Upper lobe of left lung (tissue), 6 donors: Measurements from ENCODE around the gene SLC15A4. TPM values are rescaled to one million over a fixed set of nuclear protein-coding genes. Genes with fewer than 3 reads are reported as not detected.

Experiments
- ATAC-seq, 2 donors: fragments of 200-7000 bp; cut with Tn5 transposase; one replicate each; pipeline ENCODE4 v1.9.1; 2022; ENCODE audit warnings: mild to moderate bottlenecking in 2 of 2, moderate library complexity in 2 of 2; ENCODE audit not compliant: low FRiP score in 2 of 2
- DNase-seq, 2 donors: peaks; one replicate each; pipeline ENCODE4 v3.0.0-alpha.2; 2019 to 2020
- H3K27ac ChIP-seq, 4 donors: fragments of 200-600 bp; sonication (generic); one replicate each; pipeline ENCODE4 v1.5.1; 2016 to 2019
- H3K27me3 ChIP-seq, 4 donors: fragments of 200-600 bp; sonication (generic); one replicate each; pipeline ENCODE4 v1.5.1; 2017 to 2019
- H3K36me3 ChIP-seq, 4 donors: fragments of 200-600 bp; sonication (generic); one replicate each; pipeline ENCODE4 v1.5.1; 2016 to 2019
- H3K4me1 ChIP-seq, 4 donors: fragments of 200-600 bp; sonication (generic); one replicate each; pipeline ENCODE4 v1.5.1; 2018 to 2019
- H3K4me3 ChIP-seq, 4 donors: fragments of 200-600 bp; sonication (generic); one replicate each; pipeline ENCODE4 v1.5.1; 2017 to 2019; ENCODE audit warnings: mild to moderate bottlenecking in 2 of 4, moderate library complexity in 1 of 4
- H3K9me3 ChIP-seq, 4 donors: fragments of 200-600 bp; sonication (generic); one replicate each; pipeline ENCODE4 v1.5.1; 2018 to 2019
- EP300 ChIP-seq, 4 donors: sonication (generic); formaldehyde crosslinking; IDR thresholded peaks; one replicate each; pipeline ENCODE4 v1.5.1; 2017; ENCODE audit warnings: antibody characterized with exemption in 4 of 4, control low read depth in 2 of 4
- POLR2A ChIP-seq, 4 donors: fragments of 450-650 bp; IDR thresholded peaks; one replicate each; pipeline ENCODE4 v1.5.1; 2016 to 2017; ENCODE audit warnings: antibody characterized with exemption in 4 of 4, mild to moderate bottlenecking in 2 of 4
- POLR2AphosphoS5 ChIP-seq, 2 donors: sonication (generic); formaldehyde crosslinking; IDR thresholded peaks; one replicate each; pipeline ENCODE4 v1.5.1; 2017; ENCODE audit warnings: antibody characterized with exemption in 2 of 2
- WGBS, 2 donors: methylation state at CpG; one replicate each; pipeline ENCODE4 v1.1.5; 2017 to 2018; 5-methylcytosine and 5-hydroxymethylcytosine counted together
- total RNA-seq, 6 donors: library from RNA; depleted of rRNA in 4 of 6; stranded (reverse); fragments of >200 nt in 4 of 6; gene quantifications; one replicate each; pipeline versions ENCODE4 v1.1.0 to v1.2.1, GENCODE V29; 2016 to 2021
- TF ChIP-seq, protein P1 (sequence below), 6 experiments: fragments of 450-650 bp in 4 of 6; fragments of 200-600 bp in 2 of 6; sonication (generic) in 2 of 6; IDR thresholded peaks; one replicate each; pipeline ENCODE4 v1.5.1; 2016 to 2019; ENCODE audit warnings: antibody characterized with exemption in 6 of 6
- donor health status: DM: no; HTN: no; CAD: no; lungs with moderate emphysema.
- donor health status: DM: no; HTN: yes; CAD: no; lungs with severe emphysema.

The SLC15A4 gene
- total RNA-seq, 6 donors from 2014 or later = 21.0 to 58.7 (median 32.8) TPM

DNA sequence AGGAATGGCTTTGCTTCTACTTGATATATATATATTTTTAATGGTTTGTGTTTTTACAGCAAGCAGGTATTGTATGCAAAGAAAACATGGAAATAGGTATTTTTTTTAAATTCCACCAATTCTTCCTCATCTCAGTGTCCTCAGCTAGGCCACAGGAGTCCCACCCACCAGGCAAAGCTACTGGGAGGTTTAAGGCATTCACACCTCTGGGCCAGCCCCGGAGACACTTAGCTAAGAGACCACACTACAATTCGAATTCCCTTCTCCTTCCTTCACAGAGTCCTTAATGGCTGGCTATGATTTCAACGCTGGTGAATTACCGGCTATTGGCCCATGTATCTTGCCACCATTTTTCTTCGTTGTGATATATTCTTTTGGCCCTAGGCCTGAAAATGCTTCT lies 71.4 kb downstream of the SLC15A4 start:
- no peak for ATAC-seq
- no peaks in the 10 kb centered on the region for H3K9me3 ChIP-seq
- H3K27ac ChIP-seq = no peak overlapping the region
- no peaks in the 10 kb centered on the region for H3K27me3 ChIP-seq
- H3K4me3 ChIP-seq = no peak overlapping the region
- H3K4me1 ChIP-seq = no peaks in the 10 kb centered on the region
- no peak for TF ChIP-seq POLR2AphosphoS5 (IDR thresholded peaks at IDR 0.05)
- TF ChIP-seq EP300 (IDR thresholded peaks at IDR 0.05) = no peak
- TF ChIP-seq, protein P1, sequence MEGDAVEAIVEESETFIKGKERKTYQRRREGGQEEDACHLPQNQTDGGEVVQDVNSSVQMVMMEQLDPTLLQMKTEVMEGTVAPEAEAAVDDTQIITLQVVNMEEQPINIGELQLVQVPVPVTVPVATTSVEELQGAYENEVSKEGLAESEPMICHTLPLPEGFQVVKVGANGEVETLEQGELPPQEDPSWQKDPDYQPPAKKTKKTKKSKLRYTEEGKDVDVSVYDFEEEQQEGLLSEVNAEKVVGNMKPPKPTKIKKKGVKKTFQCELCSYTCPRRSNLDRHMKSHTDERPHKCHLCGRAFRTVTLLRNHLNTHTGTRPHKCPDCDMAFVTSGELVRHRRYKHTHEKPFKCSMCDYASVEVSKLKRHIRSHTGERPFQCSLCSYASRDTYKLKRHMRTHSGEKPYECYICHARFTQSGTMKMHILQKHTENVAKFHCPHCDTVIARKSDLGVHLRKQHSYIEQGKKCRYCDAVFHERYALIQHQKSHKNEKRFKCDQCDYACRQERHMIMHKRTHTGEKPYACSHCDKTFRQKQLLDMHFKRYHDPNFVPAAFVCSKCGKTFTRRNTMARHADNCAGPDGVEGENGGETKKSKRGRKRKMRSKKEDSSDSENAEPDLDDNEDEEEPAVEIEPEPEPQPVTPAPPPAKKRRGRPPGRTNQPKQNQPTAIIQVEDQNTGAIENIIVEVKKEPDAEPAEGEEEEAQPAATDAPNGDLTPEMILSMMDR (IDR thresholded peaks at IDR 0.05) = no peak
- no peak for TF ChIP-seq POLR2A (IDR thresholded peaks at IDR 0.05)
- no peak for DNase-seq
- 80 to 86% methylated on average over 5 of the region's 5 CpGs for WGBS, 2 donors
- no peaks in the 10 kb centered on the region for H3K36me3 ChIP-seq

- H3K9me3 ChIP-seq = no peaks in the 10 kb centered on the region
- ATAC-seq (no peak), DNase-seq (no peak)
- TF ChIP-seq EP300 (IDR thresholded peaks at IDR 0.05) (no peak), POLR2AphosphoS5 (IDR thresholded peaks at IDR 0.05) (no peak), POLR2A (IDR thresholded peaks at IDR 0.05) (no peak)
- TF ChIP-seq, protein P1 (IDR thresholded peaks at IDR 0.05) = no peak
- H3K27ac ChIP-seq = no peak overlapping the region
- H3K27me3 ChIP-seq = peaks cover 0 to 4% (median 0%) of the 10 kb centered on the region in 4 donors
- 50 to 74% methylated on average over 2 to 13 of the region's 13 CpGs for WGBS, 2 donors
- no peak overlapping the region for H3K4me3 ChIP-seq
- no peaks in the 10 kb centered on the region for H3K36me3 ChIP-seq
- H3K4me1 ChIP-seq = no peaks in the 10 kb centered on the region
Observed at GRCh38 chr12:128747441-128747840, 76.3 kb downstream of the SLC15A4 start.

- TF ChIP-seq POLR2AphosphoS5 (IDR thresholded peaks at IDR 0.05) = no peak
- TF ChIP-seq EP300 (IDR thresholded peaks at IDR 0.05) = no peak
- TF ChIP-seq, protein P1 (IDR thresholded peaks at IDR 0.05) = no peak
- no peak for TF ChIP-seq POLR2A (IDR thresholded peaks at IDR 0.05)
- no peaks in the 10 kb centered on the region for H3K4me1 ChIP-seq
- WGBS, 2 donors = 40 to 44% methylated on average over 11 of the region's 11 CpGs
- DNase-seq = no peak
- H3K4me3 ChIP-seq = no peak overlapping the region
- H3K27ac ChIP-seq = no peak overlapping the region
- no peaks in the 10 kb centered on the region for H3K9me3 ChIP-seq
- no peak for ATAC-seq
- H3K27me3 ChIP-seq = peaks cover 0 to 4% (median 0%) of the 10 kb centered on the region in 4 donors
- no peaks in the 10 kb centered on the region for H3K36me3 ChIP-seq
Observed at GRCh38 chr12:128745772-128746689, 77.7 kb downstream of the SLC15A4 start.

- TF ChIP-seq, protein P1 (IDR thresholded peaks at IDR 0.05) = no peak
- no peak for TF ChIP-seq EP300 (IDR thresholded peaks at IDR 0.05)
- DNase-seq (no peak), ATAC-seq (no peak)
- WGBS, 2 donors = 65 to 66% methylated on average over 7 of the region's 7 CpGs
- Histone ChIP-seq H3K9me3 (peaks cover 0 to 2% (median under 1%) of the 10 kb centered on the region in 4 donors), H3K36me3 (no peaks in the 10 kb centered on the region), H3K27ac (no peak overlapping the region), H3K4me3 (no peak overlapping the region), H3K4me1 (no peaks in the 10 kb centered on the region), H3K27me3 (peaks cover 0 to 4% (median 0%) of the 10 kb centered on the region in 4 donors)
Observed at GRCh38 chr12:128743916-128744315, 79.8 kb downstream of the SLC15A4 start.

Other genes starting within 250 kb of the SLC15A4 start
- gene GLT1D1, start 29.5 kb upstream of the SLC15A4 start, total RNA-seq = 1 to 10 TPM; 4.1 to 8.3 (median 6.5) TPM